GM19023 (cell line): ENCODE results near the gene GRAP2.

Experiments
- ATAC-seq: cut with Tn5 transposase; IDR thresholded peaks from one replicate; pipeline ENCODE4 v1.9.1; 2021; ENCODE audit warnings: mild to moderate bottlenecking, moderate library complexity; ENCODE audit not compliant: unreplicated experiment

The GRAP2 gene

GRCh38 chr22:40008726-40009291 lies 107.9 kb downstream of the GRAP2 start:
- no peak for ATAC-seq

- ATAC-seq, result no peak
Observed at GRCh38 chr22:40009292-40009774, 108.4 kb downstream of the GRAP2 start.

- ATAC-seq, result no peak
Observed at GRCh38 chr22:40009951-40010671, 109.2 kb downstream of the GRAP2 start.

GRCh38 chr22:40010746-40011145 lies 109.9 kb downstream of the GRAP2 start:
- no peak for ATAC-seq

GRCh38 chr22:40014667-40015248 lies 113.9 kb downstream of the GRAP2 start:
- no peak for ATAC-seq

- ATAC-seq, result no peak
Observed at GRCh38 chr22:40015358-40015976, 114.6 kb downstream of the GRAP2 start.

- no peak for ATAC-seq
Observed at GRCh38 chr22:40018051-40018450, 117.2 kb downstream of the GRAP2 start.

GRCh38 chr22:40019100-40019499 lies 118.2 kb downstream of the GRAP2 start:
- no peak for ATAC-seq

- ATAC-seq, result no peak
Observed at GRCh38 chr22:40020956-40021355, 120.1 kb downstream of the GRAP2 start.

GRCh38 chr22:40021401-40022000 lies 120.6 kb downstream of the GRAP2 start:
- ATAC-seq, result no peak

- no peak for ATAC-seq
Observed at GRCh38 chr22:40022536-40023240, 121.8 kb downstream of the GRAP2 start.
